Putamen (tissue), 1 donor: ENCODE data around the gene SRD5A3.
"Not testable (repeated sequence)": the region's sequence is repeated elsewhere in the genome, so short reads cannot be mapped to it uniquely, and the experiment has no call there.

Source experiments
- DNase-seq: peaks from one replicate; pipeline ENCODE4 v3.0.0-alpha.2; 2016; ENCODE audit warnings: low spot score

SRD5A3 gene

GRCh38 chr4:55346851-55347255, 811 bp downstream of the SRD5A3 start:
- DNase-seq: no peak

GRCh38 chr4:55347610-55348228, 1.7 kb downstream of the SRD5A3 start:
- DNase-seq: no peak

- no peak for DNase-seq
Observed at GRCh38 chr4:55348466-55348865, 2.4 kb downstream of the SRD5A3 start.

- DNase-seq: not testable (repeated sequence)
Observed at GRCh38 chr4:55350870-55351269, 4.8 kb downstream of the SRD5A3 start.

- DNase-seq: no peak
Observed at GRCh38 chr4:55351824-55352223, 5.8 kb downstream of the SRD5A3 start.

GRCh38 chr4:55352726-55353125, 6.7 kb downstream of the SRD5A3 start:
- no peak for DNase-seq

GRCh38 chr4:55353228-55353747, 7.2 kb downstream of the SRD5A3 start:
- DNase-seq: not testable (repeated sequence)

- no peak for DNase-seq
Observed at GRCh38 chr4:55354648-55355047, 8.6 kb downstream of the SRD5A3 start.

- DNase-seq: no peak
Observed at GRCh38 chr4:55355555-55355954, 9.5 kb downstream of the SRD5A3 start.

GRCh38 chr4:55356991-55357461, 11.0 kb downstream of the SRD5A3 start:
- no peak for DNase-seq

GRCh38 chr4:55358246-55358645, 12.2 kb downstream of the SRD5A3 start:
- DNase-seq: no peak

- DNase-seq: no peak
Observed at GRCh38 chr4:55358668-55359067, 12.6 kb downstream of the SRD5A3 start.

GRCh38 chr4:55359397-55359916, 13.4 kb downstream of the SRD5A3 start:
- DNase-seq: no peak

GRCh38 chr4:55362938-55363337, 16.9 kb downstream of the SRD5A3 start:
- not testable (repeated sequence) for DNase-seq

GRCh38 chr4:55363691-55364351, 17.8 kb downstream of the SRD5A3 start:
- peak; percentile 79 for DNase-seq

GRCh38 chr4:55364691-55365344, 18.8 kb downstream of the SRD5A3 start:
- DNase-seq: peak; percentile 95

- DNase-seq: no peak
Observed at GRCh38 chr4:55365345-55365728, 19.3 kb downstream of the SRD5A3 start.

- no peak for DNase-seq
Observed at GRCh38 chr4:55366621-55367020, 20.6 kb downstream of the SRD5A3 start.

- DNase-seq: no peak
Observed at GRCh38 chr4:55367084-55367722, 21.2 kb downstream of the SRD5A3 start.

- DNase-seq: no peak
Observed at GRCh38 chr4:55369968-55370367, 23.9 kb downstream of the SRD5A3 start.

- DNase-seq: no peak
Observed at GRCh38 chr4:55372259-55372658, 26.2 kb downstream of the SRD5A3 start.

GRCh38 chr4:55373461-55373860, 27.4 kb downstream of the SRD5A3 start:
- no peak for DNase-seq
